HG03175 (cell line): ENCODE measurements around the gene NGEF.

Source experiments
- ATAC-seq: cut with Tn5 transposase; IDR thresholded peaks from one replicate; pipeline ENCODE4 v1.9.1; 2021; ENCODE audit warnings: mild to moderate bottlenecking, moderate library complexity; ENCODE audit not compliant: unreplicated experiment

The NGEF gene

GRCh38 chr2:232903989-232904388, 109.1 kb downstream of the NGEF start:
- no peak for ATAC-seq

- ATAC-seq: no peak
Observed at GRCh38 chr2:232901736-232902578, 111.1 kb downstream of the NGEF start.

- no peak for ATAC-seq
Observed at GRCh38 chr2:232900811-232901735, 112.0 kb downstream of the NGEF start.

GRCh38 chr2:232898592-232899543, 114.2 kb downstream of the NGEF start:
- ATAC-seq: no peak

GRCh38 chr2:232897598-232898408, 115.3 kb downstream of the NGEF start:
- no peak for ATAC-seq

- no peak for ATAC-seq
Observed at GRCh38 chr2:232896720-232897597, 116.1 kb downstream of the NGEF start.

- no peak for ATAC-seq
Observed at GRCh38 chr2:232896111-232896510, 116.9 kb downstream of the NGEF start.

- ATAC-seq: no peak
Observed at GRCh38 chr2:232894746-232895145, 118.3 kb downstream of the NGEF start.

GRCh38 chr2:232894251-232894650, 118.8 kb downstream of the NGEF start:
- ATAC-seq: no peak

GRCh38 chr2:232893834-232894233, 119.2 kb downstream of the NGEF start:
- no peak for ATAC-seq

- no peak for ATAC-seq
Observed at GRCh38 chr2:232892843-232893242, 120.2 kb downstream of the NGEF start.

GRCh38 chr2:232892221-232892620, 120.8 kb downstream of the NGEF start:
- ATAC-seq: no peak

- no peak for ATAC-seq
Observed at GRCh38 chr2:232891621-232892071, 121.4 kb downstream of the NGEF start.

- no peak for ATAC-seq
Observed at GRCh38 chr2:232890896-232891601, 122.0 kb downstream of the NGEF start.

GRCh38 chr2:232890536-232890895, 122.5 kb downstream of the NGEF start:
- no peak for ATAC-seq

- ATAC-seq: no peak
Observed at GRCh38 chr2:232889876-232890401, 123.1 kb downstream of the NGEF start.

- no peak for ATAC-seq
Observed at GRCh38 chr2:232888839-232889529, 124.1 kb downstream of the NGEF start.
